Pons (tissue), 1 donor: ENCODE data around the gene CIITA.
"Not testable (repeated sequence)": the region's sequence is repeated elsewhere in the genome, so short reads cannot be mapped to it uniquely, and the experiment has no call there.

Experiments used
- DNase-seq: peaks from one replicate; pipeline ENCODE4 v3.0.0-alpha.2; 2016; ENCODE audit warnings: low spot score

Gene CIITA, protein sequence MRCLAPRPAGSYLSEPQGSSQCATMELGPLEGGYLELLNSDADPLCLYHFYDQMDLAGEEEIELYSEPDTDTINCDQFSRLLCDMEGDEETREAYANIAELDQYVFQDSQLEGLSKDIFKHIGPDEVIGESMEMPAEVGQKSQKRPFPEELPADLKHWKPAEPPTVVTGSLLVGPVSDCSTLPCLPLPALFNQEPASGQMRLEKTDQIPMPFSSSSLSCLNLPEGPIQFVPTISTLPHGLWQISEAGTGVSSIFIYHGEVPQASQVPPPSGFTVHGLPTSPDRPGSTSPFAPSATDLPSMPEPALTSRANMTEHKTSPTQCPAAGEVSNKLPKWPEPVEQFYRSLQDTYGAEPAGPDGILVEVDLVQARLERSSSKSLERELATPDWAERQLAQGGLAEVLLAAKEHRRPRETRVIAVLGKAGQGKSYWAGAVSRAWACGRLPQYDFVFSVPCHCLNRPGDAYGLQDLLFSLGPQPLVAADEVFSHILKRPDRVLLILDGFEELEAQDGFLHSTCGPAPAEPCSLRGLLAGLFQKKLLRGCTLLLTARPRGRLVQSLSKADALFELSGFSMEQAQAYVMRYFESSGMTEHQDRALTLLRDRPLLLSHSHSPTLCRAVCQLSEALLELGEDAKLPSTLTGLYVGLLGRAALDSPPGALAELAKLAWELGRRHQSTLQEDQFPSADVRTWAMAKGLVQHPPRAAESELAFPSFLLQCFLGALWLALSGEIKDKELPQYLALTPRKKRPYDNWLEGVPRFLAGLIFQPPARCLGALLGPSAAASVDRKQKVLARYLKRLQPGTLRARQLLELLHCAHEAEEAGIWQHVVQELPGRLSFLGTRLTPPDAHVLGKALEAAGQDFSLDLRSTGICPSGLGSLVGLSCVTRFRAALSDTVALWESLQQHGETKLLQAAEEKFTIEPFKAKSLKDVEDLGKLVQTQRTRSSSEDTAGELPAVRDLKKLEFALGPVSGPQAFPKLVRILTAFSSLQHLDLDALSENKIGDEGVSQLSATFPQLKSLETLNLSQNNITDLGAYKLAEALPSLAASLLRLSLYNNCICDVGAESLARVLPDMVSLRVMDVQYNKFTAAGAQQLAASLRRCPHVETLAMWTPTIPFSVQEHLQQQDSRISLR

DNA sequence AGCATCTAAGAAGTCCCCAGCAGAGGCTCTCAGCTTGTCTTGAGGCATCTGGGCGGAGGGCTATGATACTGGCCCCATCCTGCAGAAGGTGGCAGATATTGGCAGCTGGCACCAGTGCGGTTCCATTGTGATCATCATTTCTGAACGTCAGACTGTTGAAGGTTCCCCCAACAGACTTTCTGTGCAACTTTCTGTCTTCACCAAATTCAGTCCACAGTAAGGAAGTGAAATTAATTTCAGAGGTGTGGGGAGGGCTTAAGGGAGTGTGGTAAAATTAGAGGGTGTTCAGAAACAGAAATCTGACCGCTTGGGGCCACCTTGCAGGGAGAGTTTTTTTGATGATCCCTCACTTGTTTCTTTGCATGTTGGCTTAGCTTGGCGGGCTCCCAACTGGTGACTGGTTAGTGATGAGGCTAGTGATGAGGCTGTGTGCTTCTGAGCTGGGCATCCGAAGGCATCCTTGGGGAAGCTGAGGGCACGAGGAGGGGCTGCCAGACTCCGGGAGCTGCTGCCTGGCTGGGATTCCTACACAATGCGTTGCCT lies at the start of gene CIITA:
TSS of gene CIITA (plus strand) at position 404 of the 543 bp plus-strand sequence. CDS start at position 533, 129 bp downstream.
- peak; percentile 92 for DNase-seq

DNA sequence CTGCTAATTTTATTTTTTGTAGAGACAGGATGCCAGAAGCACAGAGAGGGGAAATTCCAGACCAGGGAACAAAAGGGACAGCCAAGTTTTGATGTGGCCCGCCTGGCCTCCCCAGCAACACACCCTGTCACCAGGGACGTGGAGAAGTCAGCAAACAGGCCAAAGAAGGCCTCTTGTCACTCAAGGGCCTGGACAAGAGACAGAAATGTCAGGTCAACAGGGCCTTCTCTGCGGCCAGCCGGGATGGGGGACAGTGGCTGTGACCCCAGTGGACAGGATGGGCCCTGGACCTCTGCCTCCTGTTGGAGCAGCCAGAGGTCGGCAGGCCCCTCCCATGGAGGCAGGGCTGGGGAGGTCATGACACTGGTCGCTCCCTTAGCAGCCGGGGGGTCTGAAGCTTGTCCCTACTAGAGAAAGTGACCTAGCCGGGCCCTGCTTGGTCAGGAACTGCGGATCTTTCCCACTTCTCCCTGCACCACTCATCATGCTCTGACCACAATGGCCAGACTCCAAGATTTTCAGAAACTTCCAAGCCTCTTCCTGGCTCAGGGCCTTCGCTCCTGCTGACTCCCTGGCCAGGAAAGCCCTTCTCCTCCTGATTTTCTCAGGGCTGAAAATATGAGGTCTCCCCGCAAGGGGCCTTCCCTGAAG lies 49.2 kb upstream of the CIITA start:
- peak; percentile 60 for DNase-seq

DNA sequence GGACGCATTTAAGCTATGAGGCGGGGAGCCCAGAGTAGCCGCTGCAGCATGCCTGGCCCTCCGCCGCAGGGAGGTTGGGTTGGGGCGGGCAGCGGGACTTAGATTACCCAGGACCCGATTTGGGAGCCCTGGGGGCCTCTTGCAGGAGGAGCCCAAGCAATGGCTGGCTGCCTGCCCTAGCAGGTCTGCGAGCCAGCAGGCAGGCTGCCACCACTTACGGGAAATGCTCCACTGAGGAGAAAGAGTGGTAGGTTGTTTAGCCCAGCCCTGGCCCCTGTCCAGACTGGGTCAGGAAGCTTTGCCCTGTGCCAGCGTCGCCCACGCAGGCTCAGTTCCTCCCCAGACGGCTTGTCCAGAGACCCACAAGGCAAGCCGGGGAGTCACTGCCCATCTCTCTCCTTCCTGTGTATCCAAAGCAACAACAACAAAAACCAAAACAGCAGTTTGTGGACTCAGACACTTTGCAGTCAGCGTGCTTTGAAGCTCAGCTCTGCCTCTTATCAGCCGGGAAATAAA lies 48.1 kb upstream of the CIITA start:
- DNase-seq = peak; percentile 88

DNA sequence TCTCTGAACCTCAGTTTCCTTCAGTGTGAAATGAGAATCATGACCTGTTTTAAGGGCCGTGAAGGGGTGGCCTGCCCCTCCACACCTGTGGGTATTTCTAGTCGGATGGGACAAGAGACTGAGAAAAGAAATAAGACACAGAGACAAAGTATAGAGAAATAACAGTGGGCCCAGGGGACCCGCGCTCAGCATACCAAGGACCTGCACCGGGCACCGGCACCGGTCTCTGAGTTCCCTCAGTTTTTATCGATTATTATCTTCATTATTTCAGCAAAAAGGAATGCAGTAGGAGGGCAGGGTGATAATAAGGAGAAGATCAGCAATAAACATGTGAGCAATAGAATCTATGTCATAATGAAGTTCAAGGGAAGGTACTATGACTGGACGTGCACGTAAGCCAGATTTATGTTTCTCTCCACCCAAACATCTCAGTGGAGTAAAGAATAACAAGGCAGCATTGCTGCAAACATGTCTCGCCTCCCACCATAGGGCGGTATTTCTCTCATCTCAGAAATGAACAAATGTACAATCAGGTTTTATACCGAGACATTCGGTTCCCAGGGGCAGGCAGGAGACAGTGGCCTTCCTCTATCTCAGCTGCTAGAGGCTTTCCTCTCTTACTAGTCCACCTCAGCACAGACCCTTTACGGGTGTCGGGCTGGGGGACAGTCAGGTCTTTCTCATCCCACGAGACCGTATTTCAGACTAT lies 47.5 kb upstream of the CIITA start:
- not testable (repeated sequence) for DNase-seq

DNA sequence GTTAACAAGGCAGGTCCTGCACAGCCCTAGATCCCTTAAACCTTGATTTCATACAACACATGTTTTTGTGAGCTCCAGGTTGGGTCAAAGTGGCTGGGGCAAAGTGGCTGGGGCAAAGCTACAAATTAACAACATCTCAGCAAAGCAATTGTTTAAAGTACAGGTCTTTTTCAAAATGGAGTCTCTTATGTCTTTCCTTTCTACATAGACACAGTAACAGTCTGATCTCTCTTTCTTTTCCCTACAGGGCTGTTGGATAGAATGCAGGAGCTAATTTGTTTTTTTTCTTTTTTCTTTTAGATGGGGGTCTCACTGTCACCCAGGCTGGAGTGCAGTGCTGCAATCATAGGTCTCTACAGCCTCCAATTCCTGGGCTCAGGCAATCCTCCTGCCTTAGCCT lies 46.8 kb upstream of the CIITA start:
- DNase-seq = not testable (repeated sequence)

DNA sequence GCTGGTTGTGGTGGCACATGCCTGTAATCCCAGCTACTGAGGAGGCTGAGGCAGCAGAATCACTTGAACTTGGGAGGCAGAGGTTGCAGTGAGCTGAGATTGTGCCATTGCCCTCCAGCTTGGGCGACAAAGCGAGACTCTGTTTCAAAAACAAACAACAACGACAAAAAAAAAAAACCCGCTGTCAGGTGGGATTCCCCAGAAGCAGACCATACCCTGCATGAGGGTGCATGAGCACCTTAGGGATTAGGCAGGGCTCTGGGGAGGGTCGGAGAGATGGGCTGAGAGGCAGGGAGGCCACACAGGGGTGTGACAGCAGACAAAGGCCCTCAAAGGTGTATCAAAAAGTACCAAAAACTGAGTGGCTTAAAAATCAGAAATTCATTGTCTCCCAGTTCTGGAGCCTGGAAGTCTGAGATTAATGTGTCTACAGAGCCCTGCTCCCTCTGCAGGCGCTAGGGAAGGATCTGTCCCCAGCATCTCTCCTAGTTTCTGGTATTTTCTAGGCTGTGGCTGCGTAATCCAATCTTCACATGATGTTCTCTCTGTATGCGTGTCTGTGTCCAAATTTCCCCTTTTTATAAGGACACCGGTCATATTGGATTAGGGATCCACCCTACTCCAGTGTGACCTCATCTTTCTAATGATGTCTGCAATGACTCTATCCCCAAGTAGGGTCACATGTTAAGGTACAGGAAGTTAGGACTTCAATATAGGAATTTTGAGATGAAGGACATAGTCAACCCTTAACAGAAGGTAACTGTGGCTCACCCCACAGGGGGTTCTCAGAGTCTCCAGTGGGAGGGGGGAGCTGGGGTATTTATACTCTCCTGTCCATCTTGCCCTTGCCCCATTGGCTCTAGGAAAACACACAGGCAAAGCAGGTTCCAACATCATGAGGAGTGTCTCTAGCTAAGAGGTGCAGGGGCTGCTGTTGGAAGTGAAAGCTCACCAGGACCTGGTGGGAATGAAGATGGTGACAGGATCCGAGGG lies 44.8 kb upstream of the CIITA start:
- no peak for DNase-seq

DNA sequence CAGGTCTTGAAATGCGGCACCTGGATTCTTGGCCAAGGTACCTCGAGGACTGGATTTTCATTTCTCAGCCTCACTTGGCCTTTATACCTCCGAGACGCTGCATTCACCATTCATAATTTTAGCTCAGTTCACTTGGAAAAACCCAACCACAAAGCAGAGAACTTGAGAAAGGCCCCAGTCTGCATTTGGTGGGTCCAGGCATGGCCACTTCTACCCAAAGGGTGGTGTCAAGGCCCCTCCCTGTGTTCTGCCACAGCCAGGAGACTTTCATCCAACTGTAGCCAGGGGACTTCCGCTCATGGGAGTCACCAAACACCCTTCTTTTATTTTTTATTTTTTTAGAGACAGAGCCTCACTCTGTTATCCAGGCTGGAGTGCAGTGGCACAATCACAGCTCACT lies 43.7 kb upstream of the CIITA start:
- DNase-seq = no peak

DNA sequence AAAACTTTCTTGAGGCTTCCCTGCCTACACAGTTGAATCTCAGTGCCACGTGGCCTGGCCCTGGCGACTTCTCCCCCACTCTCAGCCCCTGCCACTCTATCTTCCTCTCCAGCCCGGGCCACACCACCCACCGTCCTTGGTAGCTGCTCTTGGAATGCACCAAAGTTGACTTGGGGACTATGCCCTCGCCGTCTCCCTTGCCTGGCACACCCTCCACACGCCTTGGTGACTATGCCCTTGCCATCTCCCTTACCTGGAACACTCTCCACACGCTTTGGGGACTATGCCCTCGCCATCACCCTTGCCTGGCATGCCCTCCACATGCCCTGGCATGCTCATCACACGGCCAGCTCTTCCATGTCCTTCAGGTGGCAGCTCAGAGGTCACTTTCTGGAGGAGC lies 42.9 kb upstream of the CIITA start:
- DNase-seq = no peak

DNA sequence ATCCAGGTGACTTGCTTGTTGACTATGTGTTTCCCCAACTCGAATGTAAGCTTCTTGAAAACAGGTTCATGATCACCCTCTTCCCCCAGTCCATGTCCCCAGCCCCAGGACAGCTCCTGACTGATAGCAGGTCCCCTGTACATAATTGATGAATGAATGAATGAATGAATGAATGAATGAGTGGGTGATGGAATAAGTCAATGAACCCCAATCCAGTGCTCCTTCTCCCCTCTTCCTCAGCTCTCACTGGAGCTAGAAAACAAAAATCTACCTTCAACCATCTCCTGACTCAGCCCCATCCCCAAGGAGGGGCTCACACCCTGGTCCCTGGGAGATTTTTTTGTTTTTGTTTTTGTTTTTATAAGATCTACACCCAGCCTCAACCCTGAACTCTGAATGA lies 42.2 kb upstream of the CIITA start:
- DNase-seq = no peak

DNA sequence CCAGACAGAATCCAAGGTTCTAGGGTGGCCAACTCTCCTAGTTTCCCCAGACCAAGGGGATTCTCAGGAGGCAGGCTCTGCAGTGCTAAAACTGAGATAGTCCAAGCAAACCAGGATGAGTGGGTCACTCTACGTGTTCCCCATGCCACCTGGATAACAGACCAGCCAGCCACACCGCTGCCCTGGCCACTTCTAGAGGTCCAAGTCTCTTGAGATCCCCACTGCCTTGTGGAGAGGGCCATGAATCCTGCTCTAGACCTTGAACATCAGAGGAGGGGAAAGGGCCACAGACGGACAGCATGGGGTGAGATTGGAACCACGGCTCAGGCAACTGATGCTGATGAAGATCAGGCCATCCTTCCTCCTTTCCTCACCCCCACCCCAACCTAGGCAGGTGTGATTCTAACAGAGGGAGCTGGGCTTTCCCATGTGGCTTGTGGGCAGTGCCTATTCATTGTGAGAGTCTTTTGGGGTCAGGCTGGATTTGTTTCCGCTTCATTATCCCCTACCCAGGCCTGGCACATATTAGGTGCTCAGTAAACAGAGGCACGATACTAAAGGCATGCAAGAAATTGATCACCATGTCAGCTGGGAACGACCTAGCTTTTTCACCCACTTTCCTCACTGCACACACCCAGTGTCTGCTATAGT lies 41.6 kb upstream of the CIITA start:
- DNase-seq = no peak

DNA sequence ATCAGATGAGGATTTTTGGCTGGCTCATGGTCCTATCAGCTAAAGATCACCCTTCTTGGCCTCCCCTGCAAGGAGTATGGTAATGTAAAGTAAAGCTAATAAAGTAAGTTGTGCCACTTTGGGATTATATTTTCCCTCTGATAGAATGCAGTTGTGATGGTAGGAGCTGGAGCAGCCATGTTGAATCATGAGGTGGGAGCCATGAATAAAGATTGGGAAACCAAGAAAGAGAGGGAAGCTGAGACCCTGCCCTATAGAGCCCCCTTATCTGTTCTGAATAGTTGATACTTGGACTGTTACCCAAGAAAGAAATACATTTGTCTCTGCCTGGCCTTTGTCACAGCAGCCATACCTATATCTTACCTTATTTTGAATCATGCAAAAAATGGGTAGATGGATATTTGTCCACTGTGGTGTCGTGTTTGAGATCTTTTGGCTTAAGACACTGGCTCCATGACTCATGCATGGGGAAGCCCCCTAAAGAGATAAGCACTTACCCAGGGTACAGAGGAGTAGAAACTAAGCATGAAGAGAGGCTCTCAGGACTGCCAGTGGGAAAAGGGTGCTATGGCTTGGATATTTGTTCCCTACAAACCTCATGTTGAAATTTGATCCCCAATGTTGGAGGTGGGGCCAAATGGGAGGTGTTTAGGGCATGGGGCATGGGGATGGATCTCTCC lies 40.7 kb upstream of the CIITA start:
- no peak for DNase-seq

DNA sequence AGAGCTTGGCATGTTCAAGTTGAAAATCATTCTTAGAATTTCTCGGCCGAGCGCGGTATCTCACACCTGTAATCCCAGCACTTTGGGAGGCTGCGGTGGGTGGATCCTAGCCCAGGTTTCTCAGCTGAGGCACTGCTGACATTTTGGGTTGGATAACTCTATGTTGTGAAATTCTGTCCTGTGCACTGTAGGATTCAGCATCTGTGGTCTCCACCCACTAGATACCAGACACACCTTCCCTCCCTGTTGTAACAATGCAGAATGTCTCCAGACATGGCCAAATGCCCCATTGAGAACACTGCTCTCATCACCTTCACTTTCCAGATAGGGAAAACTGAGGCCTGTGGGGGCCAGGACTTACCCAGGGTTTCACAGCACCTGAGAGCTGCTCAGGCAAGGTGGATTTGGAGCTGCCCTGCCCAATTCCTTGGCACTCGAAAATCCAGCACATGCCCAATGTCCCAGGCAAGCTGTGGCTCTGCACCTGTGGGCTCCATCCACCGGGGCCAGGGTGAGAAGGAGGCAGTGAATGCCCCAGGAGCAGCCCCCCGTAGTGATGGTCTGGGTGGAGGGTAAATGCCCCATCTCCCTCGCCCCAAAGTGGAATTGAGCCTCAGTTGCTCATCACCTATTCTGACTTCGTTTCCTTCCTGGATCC lies 38.3 kb upstream of the CIITA start:
- no peak for DNase-seq

DNA sequence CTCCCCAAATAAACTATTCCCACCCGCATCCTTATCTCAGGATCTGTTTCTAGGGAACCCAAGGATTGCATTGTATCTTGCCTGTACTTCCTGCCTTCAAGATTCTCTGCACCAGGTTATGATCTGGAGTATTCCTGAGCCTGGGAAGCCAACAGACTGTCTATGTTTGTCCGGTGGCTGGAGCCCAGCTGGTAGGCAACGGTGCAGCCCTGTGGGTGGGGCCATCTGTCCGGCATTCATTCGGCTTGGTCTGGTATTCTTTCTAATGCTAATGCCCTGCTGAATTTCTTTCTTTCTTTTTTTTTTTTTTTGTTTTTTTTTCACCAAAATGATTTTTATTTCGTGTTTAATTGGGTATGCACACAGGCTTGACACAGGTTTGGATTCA lies 37.7 kb upstream of the CIITA start:
- DNase-seq = no peak

DNA sequence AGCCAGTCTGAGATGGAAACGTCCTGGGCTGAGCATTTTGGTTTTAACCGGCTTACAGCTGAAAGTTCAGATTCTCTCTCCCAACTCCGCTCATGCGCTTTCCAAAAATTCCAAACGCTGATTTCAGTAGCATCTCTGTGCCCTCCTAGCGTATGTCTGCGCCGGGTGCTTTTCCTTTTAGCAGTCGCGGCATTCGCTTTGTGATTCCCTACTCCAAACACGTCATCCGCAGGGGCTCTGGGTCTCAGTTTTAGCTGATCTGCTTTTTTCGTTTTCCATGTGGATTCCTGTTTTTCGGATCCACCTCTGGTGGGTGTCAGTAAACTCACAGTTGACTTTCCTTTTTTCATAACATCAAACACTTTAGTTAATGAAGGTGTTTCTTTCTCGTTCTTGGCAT lies 36.3 kb upstream of the CIITA start:
- DNase-seq = no peak

DNA sequence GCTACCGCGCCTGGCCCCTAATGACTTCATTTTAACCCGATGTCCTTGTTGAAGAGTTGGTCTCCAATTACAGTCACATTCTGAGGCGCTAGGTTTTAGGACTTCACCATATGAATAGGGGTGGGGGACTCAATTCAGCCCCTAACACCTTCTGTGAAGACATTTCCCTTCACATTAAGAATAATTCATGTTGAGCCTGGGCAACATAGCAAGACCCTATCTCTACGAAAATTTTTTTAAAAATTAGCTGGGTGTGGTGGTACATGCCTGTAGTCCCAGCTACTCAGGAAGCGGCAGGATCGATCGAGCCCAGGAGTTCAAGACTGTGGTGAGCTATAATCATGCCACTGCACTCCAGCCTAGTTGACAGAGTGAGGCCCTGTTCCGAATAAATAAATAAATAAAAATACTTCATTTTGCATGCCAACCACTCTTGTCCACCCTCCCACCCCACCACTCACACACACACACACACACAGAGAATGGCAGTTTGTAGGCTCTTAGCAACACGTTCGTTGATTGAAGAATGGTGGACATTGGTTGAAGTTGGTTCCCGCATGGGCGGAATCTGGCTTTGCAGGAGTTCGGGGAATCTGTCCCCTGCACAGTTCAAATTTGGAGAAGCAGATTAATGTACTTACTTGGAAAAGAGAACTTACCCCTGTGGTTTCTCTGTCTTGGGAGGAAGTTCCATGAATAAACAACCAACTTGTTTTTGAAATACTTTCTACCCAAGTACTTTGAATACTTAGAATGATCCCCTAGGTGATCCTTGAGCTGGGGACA lies 30.6 kb upstream of the CIITA start:
- DNase-seq = peak; percentile 74

DNA sequence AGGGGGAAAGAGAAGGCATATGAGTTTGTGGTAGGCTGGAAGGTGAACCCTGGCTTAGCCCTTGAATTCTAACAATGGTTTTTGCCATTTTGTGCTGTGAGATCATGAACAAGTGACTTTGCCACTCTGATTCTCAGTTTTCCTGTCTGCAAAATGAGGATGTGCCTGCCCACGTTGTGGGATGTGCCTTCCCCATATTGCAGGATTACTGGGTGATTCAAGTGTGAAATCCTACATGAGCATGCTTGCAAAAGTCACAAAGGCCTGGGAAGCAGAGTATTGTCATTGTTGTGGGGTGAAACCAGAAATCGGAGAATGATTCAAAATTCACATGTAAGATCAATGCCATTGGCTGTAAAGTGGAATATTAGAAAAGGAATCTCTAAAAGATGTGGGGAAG lies 29.8 kb upstream of the CIITA start:
- no peak for DNase-seq
